ENCODE data around the gene NELL1.

NELL1 gene

GRCh38 chr11:20964985-20965384 is 295.6 kb downstream of the NELL1 start:
- DNase-seq (ENCODE audit: low read depth, low spot score) = peak; percentile 80

DNA sequence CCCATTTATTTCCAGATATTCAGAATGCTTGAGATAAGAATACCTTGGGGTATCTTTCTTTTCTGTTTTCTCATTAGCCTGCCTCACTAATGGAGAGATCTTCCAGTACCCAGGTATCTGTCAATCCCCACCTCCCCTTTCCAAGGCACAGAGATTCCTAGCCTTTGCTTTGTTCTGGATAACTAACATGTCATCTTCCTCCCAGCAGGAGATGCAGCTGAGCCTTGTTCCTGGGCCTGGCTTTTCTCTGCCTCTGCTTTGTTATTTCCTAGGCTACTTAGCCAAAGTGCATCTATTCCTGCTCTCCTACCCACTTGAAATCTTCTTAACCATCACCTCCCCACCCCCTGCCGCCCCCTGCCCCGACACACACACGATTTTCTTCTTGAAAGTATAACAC is 297.1 kb downstream of the NELL1 start:
- no peak for DNase-seq (ENCODE audit: low read depth, low spot score)

- peak; percentile 35 for DNase-seq (ENCODE audit: low read depth, low spot score)
Observed at GRCh38 chr11:20973940-20974559, 304.7 kb downstream of the NELL1 start.

DNA sequence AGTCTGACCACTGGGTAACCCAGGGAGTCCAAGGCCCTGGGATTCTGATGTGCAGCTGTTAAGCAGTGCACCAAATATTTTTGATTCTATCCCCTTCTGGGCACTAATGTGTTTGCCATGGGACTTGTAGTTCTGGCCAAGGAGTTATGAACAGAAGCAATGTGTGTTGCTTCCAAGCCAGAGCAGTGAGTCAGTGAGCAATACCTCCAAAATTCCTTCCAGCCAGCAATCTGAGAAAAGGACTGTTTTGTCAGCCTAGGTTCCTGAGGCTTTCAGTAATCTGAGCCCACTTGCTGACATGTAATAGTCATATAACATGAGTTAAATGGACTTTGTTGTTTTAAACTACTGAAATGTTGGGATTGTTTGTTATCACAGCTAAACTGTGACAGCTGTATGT is 311.4 kb downstream of the NELL1 start:
- DNase-seq (ENCODE audit: low read depth, low spot score) = peak; percentile 73

DNA sequence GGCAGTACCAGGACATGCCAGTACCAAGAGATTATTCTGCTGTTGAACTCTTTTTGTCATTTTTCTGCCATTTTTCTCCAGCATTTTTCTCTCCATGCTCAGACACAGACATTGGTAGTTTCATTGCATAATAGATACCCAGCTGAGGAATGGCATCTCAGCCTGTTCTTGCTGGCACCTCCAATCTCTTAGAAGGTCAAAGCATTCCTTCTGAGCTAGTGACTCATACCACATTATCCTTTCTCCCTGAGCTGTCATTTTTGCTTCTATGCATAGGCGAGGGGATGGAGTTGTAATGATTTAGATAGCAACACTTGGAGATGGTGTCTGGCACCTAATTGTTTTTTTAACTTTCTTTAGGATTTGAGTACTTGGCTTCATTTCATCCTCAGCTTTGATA is 321.1 kb downstream of the NELL1 start:
- peak; percentile 17 for DNase-seq (ENCODE audit: low read depth, low spot score)

GRCh38 chr11:20991471-20991870 is 322.1 kb downstream of the NELL1 start:
- DNase-seq (ENCODE audit: low read depth, low spot score) = no peak

GRCh38 chr11:21007297-21007696 is 337.9 kb downstream of the NELL1 start:
- no peak for DNase-seq (ENCODE audit: low read depth, low spot score)

DNA sequence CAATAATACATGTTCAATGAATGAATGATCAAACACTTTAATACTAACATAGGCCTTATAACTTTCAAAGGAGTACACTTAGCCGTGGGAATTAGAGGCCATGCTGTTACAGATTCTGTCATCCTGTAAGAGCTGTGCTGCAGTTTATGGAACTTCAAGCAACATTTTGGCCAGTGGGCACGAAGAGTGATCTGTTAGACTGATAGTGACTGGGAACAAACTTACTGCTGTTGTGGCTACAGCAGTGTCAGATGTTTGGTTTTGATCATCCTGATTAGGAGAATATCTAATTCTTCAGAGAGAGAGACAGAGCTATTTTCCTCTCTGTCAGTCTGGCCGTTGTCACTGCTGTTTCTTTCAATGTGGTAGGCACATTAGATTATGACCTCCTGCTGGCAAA is 348.9 kb downstream of the NELL1 start:
- DNase-seq (ENCODE audit: low read depth, low spot score) = no peak

DNA sequence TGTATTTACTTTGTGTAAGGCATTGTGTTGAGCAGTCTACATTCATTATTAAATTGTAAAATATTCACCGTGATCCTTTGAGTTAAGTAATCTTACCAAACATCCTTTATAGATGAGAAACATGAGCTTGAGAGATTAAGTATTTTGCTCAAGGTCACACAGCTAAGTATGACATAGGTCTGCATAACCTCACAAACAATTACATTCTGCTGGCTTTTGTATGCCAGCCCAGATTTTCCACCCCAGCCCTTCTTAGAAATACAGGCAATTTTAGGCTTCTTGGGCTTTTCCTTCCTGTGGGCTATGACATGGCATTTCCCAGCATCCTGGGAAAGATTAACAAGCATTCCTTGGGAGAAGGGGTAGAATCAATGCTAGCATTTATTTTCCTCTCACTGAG is 357.3 kb downstream of the NELL1 start:
- DNase-seq (ENCODE audit: low read depth, low spot score) = no peak

GRCh38 chr11:21037850-21038249 is 368.5 kb downstream of the NELL1 start:
- DNase-seq (ENCODE audit: low read depth, low spot score) = no peak

- no peak for DNase-seq (ENCODE audit: low read depth, low spot score)
Observed at GRCh38 chr11:21038801-21039200, 369.4 kb downstream of the NELL1 start.

GRCh38 chr11:21040630-21041029 is 371.2 kb downstream of the NELL1 start:
- no peak for DNase-seq (ENCODE audit: low read depth, low spot score)

- no peak for DNase-seq (ENCODE audit: low read depth, low spot score)
Observed at GRCh38 chr11:21048626-21049025, 379.2 kb downstream of the NELL1 start.

DNA sequence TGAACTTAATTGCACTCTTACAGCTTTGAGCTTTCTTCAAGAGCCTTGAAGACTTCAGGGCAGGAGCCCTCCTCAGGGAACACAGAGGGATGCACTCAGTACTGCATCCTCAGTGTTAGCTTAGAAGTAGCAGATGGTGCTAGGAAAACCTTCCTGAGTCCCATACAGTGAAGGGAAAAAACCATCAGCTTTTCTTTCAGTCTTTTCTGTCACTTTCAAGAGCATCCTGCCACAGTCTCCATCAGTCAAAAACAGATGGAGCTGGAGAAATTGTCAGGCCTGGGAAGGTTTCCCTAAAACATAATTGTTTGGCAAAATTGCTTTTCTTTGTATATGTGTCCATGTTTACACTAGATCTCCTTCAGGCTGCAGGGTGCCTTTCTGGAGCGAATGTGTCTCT is 384.1 kb downstream of the NELL1 start:
- no peak for DNase-seq (ENCODE audit: low read depth, low spot score)

DNA sequence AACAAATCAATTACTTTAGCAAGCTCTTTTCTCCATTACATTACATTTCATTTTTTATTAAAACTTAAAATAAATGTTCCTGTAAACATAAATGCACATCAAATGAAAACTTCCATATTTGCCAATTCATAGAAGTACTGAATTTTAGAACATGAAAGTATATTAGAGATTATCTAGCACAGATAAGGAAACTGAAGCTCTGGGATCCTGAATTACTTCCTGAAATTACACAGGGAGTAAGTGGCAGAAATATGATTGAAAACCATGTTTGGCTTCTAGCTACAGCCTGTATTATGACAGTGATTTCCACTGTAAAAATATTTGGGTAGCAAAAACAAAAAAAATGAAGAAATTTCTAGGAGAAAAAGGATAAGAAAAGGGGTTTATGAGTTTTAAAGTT is 387.3 kb downstream of the NELL1 start:
- DNase-seq (ENCODE audit: low read depth, low spot score) = no peak

DNA sequence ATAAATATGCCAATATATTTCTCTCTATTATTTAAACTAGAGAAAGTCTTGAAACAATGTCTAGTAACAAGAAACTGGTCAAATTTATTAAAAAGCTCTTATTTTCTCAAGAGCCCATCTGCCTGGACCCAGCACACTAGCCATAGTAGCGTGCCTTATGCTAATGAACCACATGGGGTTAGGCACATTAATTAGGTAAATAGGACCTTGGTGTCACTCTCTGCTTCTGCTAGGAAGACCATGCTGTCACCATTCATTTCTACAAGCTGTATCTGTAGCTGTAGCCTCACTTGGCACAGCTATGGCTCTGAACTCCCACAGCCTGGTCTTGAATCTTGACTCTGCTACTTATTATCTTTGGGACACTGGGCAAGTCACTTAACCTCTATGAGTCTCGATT is 390.5 kb downstream of the NELL1 start:
- DNase-seq (ENCODE audit: low read depth, low spot score) = no peak

DNA sequence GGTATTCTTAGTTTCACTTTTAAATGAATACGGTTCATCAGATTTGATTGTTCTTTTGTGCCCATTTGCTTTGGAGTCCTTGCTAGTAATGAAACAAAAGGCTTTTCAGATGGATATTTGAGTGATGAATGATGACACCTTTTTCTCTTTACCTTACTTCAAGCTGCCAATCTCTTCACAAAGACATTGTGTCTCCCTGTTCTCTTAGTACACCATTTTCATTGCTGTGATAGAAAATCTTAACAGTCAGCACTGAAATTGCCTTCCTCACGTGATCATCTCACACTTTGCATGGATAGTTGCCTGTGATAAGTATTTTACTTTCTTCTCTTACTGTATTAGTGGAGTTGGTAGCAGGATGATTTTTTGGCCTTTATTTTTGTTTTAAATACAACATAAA is 396.6 kb downstream of the NELL1 start:
- no peak for DNase-seq (ENCODE audit: low read depth, low spot score)

DNA sequence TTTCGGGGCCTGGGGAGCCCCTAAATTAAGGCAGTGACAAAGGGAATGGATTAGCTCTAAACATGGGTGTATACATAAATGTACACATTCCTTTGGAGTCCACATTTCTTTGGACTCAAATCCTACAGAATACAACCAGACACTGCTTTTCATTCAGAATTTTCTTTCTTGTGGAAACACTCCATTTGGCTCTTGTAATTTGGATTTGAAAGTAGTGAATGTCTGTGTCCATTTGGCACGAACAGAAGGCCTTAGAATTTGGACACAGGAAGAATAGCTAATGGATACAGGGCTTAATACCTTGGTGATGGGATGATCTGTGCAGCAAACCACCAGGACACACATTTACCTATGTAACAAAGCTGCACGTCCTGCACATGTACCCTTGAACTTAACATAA is 399.5 kb downstream of the NELL1 start:
- no peak for DNase-seq (ENCODE audit: low read depth, low spot score)

DNA sequence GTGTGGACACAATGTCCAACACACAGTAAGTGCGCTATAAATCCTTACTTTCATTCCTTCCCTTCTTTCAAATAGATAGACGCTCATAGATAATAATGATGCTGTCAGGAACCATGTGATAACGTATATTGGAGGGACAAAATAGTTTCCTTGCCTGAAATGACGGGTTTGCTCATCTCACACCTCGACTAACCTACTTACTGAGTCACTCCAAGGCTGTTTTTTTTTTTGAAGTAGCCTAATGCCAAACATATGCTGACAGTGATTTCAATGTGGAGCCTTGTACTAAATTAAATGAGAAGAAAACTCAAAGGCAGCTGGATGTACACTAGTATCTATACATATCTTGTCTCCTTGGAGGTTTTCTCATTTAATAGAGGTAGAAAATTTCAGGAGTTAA is 400.5 kb downstream of the NELL1 start:
- DNase-seq (ENCODE audit: low read depth, low spot score) = no peak

- no peak for DNase-seq (ENCODE audit: low read depth, low spot score)
Observed at GRCh38 chr11:21072558-21072957, 403.2 kb downstream of the NELL1 start.

GRCh38 chr11:21082853-21083252 is 413.5 kb downstream of the NELL1 start:
- peak; percentile 59 for DNase-seq (ENCODE audit: low read depth, low spot score)

DNA sequence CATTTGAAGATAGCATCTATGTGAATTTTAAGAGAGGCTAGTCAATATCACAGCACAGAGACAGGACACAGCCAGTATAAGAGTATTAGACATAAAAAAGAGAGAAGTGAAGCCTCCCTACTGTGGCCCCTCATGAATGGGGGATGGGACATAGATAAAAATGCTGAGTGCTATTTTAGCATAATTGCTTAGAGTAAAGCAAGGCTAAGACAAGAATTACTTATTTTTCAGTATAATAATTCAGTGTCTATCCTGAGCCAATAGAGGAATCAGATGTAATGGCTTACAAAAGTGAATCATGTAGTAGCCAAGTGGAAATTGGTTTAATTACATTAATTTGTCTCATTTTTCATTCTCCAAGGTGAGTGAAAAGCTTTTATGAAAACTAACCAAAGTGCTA is 419.5 kb downstream of the NELL1 start:
- DNase-seq (ENCODE audit: low read depth, low spot score) = no peak

- DNase-seq (ENCODE audit: low read depth, low spot score) = no peak
Observed at GRCh38 chr11:21104641-21105040, 435.3 kb downstream of the NELL1 start.

- DNase-seq (ENCODE audit: low read depth, low spot score) = no peak
Observed at GRCh38 chr11:21105196-21105917, 436.0 kb downstream of the NELL1 start.

Measured in astrocyte of the hippocampus (primary cell).